GM19372 (cell line): ENCODE measurements around the gene ADCY4.

ENCODE experiments used
- ATAC-seq: cut with Tn5 transposase; IDR thresholded peaks from one replicate; pipeline ENCODE4 v1.9.1; 2021; ENCODE audit warnings: mild to moderate bottlenecking, low read depth, moderate library complexity; ENCODE audit not compliant: unreplicated experiment

The ADCY4 gene

DNA sequence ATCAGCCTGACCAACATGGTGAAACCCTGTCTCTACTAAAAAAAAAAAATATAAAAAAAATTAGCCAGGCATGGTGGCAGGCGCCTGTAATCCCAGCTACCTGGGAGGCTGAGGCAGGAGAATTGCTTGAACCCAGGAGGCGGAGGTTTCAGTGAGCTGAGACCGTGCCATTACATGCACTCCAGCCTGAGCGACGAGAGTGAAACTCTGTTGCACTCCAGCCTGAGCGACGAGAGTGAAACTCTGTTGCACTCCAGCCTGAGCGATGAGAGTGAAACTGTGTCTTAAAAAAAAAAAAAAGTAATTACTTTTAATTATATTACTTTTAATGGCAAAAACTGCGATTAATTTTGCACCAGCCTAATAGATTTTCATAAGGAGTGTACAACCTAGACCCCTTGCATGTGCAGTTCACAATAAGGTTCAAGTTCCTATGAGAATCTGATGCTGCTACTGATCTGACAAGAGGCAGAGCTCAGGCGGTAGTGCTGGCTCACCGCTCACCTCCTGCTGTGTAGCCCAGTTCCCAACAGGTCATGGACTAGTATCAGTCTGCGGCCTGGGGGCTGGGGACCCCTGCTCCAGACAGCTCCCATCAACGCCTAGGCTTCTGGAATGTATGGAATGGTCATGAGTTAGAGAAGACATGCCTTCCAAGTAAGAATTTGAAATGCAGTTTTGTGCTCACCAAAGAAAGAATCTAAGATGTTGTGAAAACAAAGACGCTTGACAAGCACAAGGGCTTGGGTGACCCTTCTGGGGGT, 13.5 kb downstream of the ADCY4 start:
- no peak for ATAC-seq

DNA sequence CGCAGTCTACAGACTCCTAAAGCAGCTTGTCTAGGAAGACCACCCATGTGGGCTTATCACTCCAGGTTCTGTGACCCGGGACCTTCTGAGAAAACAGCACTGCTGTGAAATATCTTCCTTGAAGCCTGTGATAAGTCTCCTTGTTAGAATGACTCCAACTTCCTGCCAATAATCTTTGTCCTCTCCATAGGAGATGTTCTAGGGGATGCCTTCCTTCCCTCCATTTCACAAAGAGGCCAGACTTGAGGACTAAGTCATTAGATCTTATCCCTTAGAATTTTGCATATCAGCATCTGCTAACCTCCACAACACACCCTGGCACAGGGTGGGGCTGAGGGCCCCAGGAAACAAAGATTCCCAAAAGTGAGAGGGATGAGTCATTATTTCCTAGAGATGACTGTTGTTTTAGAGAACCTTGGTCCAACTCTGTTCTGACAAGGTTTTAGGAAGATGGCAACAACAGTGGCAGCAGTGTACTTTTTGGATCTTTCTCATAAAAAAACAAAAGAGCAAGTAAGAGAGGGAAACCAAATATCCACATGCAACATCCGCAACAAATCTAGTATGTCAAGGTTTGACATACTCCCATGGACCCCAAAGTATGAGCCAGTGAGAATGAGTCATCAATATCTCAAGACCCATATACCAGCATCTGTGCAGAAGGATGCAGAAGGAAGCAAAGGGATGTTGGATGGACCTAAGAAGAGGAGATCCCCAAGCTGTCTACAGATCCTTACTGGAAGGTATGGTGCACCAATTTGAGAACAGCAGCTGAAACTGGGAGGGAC, 17.5 kb downstream of the ADCY4 start:
- ATAC-seq: no peak

DNA sequence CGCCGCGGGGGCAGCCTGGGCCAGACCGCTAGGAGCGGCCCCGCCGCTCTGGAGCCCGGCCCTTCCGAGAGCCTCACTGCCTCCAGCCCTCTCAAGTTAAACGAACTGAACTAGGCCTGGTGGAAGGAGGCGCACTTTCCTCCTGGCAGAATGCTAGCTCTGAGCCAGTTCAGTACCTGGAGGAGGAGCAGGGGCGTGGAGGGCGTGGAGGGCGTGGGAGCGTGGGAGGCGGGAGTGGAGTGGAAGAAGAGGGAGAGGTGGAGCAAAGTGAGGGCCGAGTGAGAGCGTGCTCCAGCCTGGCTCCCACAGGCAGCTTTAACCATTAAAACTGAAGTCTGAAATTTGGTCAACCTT, 18.3 kb downstream of the ADCY4 start:
- no peak for ATAC-seq

DNA sequence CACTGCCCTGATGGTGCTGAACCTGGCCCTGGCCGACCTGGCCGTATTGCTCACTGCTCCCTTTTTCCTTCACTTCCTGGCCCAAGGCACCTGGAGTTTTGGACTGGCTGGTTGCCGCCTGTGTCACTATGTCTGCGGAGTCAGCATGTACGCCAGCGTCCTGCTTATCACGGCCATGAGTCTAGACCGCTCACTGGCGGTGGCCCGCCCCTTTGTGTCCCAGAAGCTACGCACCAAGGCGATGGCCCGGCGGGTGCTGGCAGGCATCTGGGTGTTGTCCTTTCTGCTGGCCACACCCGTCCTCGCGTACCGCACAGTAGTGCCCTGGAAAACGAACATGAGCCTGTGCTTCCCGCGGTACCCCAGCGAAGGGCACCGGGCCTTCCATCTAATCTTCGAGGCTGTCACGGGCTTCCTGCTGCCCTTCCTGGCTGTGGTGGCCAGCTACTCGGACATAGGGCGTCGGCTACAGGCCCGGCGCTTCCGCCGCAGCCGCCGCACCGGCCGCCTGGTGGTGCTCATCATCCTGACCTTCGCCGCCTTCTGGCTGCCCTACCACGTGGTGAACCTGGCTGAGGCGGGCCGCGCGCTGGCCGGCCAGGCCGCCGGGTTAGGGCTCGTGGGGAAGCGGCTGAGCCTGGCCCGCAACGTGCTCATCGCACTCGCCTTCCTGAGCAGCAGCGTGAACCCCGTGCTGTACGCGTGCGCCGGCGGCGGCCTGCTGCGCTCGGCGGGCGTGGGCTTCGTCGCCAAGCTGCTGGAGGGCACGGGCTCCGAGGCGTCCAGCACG, 18.9 kb downstream of the ADCY4 start:
- ATAC-seq: no peak

DNA sequence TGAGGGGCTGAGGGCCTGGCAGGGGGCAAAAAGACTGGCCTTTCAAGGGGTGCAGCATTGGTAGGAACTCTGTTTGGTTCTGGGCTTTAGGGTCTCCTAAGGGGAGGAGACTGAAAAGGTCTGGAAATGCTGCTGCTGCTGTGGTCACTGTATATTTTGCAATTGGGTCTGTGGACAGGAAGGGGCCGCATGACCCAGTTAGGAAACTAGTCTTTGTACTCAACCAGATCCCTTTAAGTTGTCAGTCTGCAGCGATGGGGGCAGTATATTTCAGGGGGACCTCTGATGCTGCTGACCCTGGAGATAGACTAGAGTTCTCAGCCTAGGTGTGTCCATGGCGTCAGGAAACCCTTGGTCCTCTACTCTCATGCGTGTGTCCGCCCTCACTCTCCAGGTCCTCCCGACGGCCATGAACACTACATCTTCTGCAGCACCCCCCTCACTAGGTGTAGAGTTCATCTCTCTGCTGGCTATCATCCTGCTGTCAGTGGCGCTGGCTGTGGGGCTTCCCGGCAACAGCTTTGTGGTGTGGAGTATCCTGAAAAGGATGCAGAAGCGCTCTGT, 19.5 kb downstream of the ADCY4 start:
- no peak for ATAC-seq

DNA sequence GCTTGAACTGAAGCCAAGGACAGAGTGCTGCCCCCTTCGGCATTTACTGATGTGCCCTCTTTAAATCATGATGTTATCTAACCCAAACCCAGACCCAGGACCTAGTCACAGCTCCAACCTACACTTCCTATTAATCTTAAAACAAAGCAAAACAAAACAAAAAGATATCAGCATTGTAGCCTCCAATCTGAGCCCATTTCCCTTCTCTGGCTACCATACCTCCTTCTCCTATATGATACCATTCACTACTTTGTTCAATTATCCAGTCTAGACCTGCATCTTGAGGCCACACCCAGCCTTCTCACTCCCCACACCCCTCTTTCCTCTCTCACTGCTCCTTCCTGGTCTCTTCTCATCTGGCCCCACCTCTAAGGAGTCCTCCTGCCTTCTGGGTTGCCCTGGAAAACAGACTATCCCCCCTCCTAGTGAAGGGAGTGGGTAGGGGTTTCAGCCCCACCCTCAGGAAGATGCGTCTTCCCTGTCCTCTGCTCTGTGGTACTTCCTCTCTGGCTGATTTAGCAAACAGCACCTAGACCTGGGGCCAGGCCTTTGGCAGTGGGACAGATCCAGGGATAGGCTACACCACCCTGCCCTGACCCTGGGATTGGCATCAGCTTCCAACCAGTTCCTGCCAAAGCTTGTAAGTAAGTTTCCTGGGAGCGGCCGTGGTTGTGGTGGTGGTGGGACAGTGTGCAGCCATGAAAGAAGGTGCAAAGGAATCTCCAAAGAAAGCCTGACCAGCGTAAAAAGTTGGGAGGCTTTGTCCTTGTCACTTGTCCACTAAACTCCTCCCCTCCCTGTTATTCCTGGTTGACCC, 20.3 kb downstream of the ADCY4 start:
- ATAC-seq: no peak

DNA sequence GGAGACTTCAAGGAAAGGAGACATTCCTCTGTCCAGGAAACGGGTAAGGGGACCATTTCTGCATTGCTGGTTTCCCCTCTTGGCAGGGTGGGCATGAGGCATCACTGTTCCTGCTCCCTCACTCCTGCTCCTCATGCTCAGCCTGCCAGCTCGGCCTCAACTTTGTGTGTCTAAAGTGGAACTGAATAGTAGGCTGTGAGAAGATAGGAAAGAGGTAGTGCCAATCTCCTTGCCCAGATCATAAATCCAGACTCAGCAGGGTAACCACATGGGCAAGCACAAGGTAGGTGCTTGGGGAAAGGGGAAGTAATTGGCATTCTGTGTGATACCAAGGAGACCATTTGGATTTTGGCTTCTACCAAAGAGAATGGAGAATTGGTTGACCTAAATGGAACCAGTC, 21.0 kb downstream of the ADCY4 start:
- no peak for ATAC-seq

DNA sequence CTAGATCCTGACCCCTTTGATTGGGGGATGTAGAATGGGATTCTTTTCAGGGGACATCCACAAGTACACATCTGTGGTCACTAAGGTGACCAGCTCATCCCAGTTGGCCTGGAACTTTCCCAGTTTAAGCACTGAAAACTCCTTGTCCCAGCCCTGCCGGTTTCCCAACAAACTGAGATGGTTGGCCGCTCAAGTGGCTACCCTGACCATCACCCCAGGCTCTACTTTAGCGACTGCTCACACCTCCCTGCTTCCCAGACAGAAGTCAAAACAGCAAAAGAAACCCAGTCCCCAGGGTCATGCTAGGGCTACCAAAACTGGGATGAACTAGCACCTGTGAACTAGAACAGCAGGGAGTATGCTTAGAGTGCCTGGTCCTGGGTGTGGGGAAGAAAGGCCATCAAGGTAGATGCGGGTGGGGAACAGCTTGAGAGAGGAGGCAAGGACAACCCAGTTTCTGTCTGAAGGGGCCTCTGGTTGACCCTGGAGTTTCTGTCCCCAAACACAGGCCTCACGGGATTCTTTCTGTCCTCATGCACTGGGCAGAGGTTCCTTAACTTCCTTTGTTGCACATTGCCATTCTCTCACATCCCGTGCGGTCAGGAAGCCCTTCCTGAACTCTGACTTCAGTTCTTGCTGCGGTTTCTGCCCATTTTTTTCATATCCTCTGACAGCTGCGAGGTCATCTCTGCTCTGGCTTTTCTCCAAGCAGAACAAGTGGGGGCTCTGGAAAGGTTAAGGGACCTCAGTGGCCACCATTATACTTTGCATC, 21.9 kb downstream of the ADCY4 start:
- no peak for ATAC-seq

DNA sequence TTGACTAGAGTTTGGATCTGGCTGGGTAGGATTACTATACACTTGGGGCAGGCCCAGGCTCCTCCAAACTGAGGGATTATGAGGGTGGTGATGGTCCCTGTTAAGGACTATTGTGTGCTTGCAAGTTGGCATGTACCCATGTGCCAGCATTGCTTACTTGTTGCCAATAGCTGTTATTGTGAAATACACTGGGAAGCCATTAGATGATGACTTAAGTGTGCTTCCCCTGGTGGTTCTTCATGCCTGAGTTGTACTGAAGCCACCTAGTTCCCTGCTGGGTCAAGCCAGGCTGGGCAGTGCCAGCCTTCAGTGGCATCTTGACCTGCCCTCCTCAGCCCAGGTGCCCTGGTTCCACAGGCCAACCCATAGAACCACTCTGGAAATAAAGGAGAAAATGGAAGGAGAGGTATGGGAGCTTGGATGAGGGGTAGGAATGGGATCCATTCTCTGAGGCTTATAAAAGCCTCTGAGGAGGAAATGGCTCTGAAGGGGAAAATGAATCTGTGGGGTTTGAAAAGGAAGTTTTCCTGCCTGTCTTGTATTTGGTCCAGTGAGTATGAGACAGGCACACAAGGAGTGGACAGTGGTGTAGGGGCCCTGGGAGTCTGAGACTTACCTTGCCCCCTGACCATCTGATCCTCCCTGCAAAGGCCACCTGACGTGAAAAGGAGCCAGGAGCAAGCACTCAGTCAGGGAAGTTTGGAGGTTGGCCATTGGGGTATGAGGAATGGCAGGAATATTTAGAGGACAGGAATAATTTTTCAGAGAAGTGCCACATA, 22.8 kb downstream of the ADCY4 start:
- no peak for ATAC-seq

DNA sequence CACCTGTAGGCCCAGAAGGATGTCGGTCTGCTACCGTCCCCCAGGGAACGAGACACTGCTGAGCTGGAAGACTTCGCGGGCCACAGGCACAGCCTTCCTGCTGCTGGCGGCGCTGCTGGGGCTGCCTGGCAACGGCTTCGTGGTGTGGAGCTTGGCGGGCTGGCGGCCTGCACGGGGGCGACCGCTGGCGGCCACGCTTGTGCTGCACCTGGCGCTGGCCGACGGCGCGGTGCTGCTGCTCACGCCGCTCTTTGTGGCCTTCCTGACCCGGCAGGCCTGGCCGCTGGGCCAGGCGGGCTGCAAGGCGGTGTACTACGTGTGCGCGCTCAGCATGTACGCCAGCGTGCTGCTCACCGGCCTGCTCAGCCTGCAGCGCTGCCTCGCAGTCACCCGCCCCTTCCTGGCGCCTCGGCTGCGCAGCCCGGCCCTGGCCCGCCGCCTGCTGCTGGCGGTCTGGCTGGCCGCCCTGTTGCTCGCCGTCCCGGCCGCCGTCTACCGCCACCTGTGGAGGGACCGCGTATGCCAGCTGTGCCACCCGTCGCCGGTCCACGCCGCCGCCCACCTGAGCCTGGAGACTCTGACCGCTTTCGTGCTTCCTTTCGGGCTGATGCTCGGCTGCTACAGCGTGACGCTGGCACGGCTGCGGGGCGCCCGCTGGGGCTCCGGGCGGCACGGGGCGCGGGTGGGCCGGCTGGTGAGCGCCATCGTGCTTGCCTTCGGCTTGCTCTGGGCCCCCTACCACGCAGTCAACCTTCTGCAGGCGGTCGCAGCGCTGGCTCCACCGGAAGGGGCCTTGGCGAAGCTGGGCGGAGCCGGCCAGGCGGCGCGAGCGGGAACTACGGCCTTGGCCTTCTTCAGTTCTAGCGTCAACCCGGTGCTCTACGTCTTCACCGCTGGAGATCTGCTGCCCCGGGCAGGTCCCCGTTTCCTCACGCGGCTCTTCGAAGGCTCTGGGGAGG, 23.9 kb downstream of the ADCY4 start, which contains the start of gene LTB4R:
Gene LTB4R, plus strand, starts transcription at position 857 of the 959 bp plus-strand sequence. CDS start 4,150 bp downstream, outside the sequence.
- ATAC-seq: peak; percentile 75

DNA sequence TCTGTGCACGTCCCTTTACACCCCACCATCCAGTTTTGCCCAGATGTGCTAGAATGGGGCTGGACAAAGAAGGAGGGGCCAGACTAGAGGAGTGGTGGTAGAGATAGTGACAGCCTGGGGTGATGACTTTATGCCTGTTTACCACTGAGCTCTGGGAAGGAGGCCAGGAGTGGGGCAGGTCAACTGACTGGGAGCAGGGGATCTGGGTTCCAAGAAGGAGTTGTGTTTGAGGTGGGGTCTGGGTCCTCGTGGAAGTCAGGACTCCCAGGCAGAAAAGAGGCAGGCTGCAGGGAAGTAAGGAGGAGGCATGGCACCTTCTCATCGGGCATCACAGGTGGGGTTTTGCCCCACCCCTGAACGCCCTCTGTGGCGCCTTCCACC, 24.6 kb downstream of the ADCY4 start:
- no peak for ATAC-seq

DNA sequence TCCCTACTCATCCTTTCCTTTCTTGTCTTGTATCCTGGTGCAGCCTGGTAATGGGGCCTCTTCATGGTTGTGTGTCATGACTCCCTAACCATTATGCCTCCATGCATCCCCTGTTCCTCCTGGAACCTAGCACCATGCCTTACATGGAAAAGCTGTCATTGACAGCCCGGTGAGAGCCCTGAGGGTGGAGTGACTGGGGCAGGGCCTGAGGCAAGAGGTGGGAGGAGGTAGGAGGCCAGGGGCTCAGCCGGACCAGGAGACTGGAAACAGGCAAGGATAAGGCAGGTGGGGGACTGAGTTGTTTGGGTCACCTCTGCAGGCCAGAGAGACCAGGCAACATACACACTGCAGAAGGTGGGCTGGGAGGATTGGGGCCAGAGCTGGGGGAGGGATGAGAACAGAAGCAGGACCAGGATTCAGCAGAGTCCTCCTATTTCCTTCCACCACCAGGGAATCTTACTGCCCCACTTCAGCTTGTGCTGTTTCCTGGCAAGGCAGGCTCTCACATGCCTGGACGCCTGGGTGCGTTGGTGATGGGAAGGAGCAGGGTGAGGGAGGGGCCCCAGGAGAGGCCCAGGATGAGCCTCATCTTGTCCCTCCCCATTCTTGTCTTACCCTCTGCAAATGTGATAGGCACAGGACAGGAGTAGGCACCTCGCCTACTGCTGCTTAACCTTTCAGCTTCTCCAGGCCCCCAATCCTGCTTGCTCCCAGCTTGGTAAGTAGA, 25.2 kb downstream of the ADCY4 start, which contains the start of gene LTB4R2:
Gene LTB4R2, plus strand, starts transcription at position 603 of the 727 bp plus-strand sequence. CDS start 525 bp downstream, outside the sequence.
- ATAC-seq: no peak

DNA sequence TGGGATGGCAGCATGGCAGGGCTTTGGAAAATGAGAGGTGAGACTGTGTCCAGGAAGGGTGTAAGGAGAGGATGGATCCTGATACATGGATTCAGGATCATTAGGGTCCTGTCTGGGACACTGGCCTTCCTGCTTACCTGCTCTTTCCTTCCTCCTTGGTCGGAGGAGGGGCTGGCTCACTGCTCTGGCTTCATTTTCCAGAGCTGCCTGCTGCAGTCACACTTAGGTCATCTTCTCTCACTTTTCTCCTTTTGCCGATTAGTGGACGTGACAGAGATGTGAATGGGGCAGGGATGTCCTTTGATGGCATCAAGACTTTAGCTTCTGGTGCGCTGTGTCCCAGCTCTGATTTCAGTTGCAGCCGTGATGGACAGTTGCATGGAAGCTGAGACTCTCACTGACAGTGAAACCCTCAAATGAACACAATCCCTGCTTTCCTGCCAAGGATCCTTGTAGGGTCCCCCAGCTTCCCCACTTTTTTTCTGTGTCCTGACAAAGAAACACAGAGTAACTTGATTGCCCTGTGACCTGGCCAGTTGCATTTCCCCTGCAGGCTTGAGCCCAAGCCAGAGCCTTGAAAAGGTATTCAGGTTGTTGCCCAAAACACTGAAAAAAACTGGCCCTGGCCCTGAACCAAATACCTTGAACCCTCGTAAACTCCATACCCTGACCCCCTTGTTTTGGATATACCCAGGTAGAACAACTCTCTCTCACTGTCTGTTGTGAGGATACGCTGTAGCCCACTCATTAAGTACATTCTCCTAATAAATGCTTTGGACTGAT, 26.3 kb downstream of the ADCY4 start:
- no peak for ATAC-seq

DNA sequence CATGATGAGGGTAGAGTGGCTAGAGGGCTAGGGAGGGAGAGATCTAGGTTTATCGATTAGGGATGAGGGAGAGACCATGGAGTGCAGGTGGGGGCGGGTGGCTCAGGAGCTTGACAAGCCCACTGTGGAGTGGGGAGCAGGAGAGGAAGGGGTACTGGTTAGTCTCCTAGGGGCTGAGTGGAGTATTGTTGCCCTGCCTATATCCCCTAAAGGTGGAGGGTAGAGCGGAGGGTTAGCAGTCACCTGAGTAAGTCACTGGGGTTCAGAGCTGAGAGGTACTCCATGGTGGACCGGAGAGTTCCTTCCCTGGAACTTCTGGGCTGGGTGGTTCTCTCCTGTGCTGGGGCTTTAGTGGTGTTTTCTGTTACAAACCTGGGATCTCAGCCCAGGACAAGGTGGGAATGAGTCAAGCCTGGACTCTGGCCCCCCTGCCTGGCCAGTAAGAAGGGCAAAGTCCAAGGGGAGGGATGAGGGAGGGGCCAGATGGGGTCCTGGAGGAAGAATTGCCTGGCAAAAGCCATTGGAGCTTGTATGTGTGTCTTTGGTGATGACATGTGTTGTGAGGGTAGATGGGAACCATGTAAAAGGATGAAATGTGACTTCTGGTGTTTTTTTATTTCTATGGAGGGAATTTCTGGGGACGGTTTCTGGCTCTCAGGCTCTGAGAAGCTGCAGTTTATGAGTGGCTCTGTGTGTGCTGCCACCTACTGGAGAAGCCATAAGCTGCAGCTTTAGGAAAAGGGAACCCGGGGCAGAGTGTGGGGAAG, 27.1 kb downstream of the ADCY4 start, which contains the start of gene CIDEB:
Gene CIDEB, minus strand, starts transcription at position 403 of the 767 bp plus-strand sequence. Its CDS starts 119 bp downstream, at position 284.
- ATAC-seq: no peak

DNA sequence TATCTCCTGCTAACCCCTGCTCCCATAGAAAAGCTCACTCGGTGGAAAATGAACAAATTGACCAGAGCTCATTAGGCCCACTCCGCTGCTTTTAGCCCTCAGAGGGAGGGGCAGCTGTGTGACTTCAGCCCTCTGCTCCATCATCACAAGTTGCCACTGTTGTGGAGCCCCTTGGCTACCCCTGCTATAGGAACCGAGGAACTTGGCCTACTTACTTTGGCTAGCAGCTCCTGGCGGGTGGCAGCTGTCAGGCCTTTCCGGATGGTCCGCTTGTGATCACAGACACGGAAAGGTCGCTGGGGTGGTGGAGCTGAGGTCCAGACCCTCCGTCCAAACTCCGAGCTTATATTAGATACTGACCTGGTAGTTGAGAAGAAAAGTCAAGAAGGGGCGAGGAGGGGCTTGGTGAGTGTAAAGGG, 27.7 kb downstream of the ADCY4 start:
- no peak for ATAC-seq
